GM18867 (cell line): Measurements from ENCODE around the gene TBC1D3E.
"Not testable (repeated sequence)": the region's sequence is repeated elsewhere in the genome, so short reads cannot be mapped to it uniquely, and the experiment has no call there.

ENCODE experiments used
- ATAC-seq: cut with Tn5 transposase; IDR thresholded peaks from one replicate; pipeline ENCODE4 v1.9.1; 2021; ENCODE audit warnings: mild to moderate bottlenecking, moderate library complexity; ENCODE audit not compliant: unreplicated experiment

The TBC1D3E gene

GRCh38 chr17:38127651-38128050 lies at the start of gene TBC1D3E:
Gene TBC1D3E, plus strand, starts transcription at chr17:38127951. Its CDS starts 1,545 bp downstream, at chr17:38129496.
- ATAC-seq, result not testable (repeated sequence)

- ATAC-seq, result not testable (repeated sequence)
Measured at GRCh38 chr17:38087344-38087743, 40.4 kb upstream of the TBC1D3E start.

- not testable (repeated sequence) for ATAC-seq
Measured at GRCh38 chr17:38088120-38088519, 39.6 kb upstream of the TBC1D3E start.

GRCh38 chr17:38094059-38094694 lies 33.6 kb upstream of the TBC1D3E start:
- ATAC-seq, result not testable (repeated sequence)

- not testable (repeated sequence) for ATAC-seq
Measured at GRCh38 chr17:38099262-38099661, 28.5 kb upstream of the TBC1D3E start.

- ATAC-seq, result not testable (repeated sequence)
Measured at GRCh38 chr17:38119829-38120228, 7.9 kb upstream of the TBC1D3E start.

GRCh38 chr17:38134860-38135259 lies 7.1 kb downstream of the TBC1D3E start:
- not testable (repeated sequence) for ATAC-seq
